GM20000 (cell line): ENCODE measurements around the gene GADL1.

Source experiments
- DNase-seq: peaks from one replicate; pipeline ENCODE4 v3.0.0; 2012; ENCODE audit warnings: low spot score
- CTCF ChIP-seq: IDR thresholded peaks from 2 replicates; pipeline ENCODE4 v1.5.1; 2012; ENCODE audit warnings: mild to moderate bottlenecking, control low read depth; ENCODE audit errors: extremely low read depth, missing control alignments

Gene GADL1

GRCh38 chr3:30858894-30859389 lies 35.5 kb downstream of the GADL1 start:
- TF ChIP-seq CTCF: no peak
- no peak for DNase-seq

- no peak for DNase-seq
- TF ChIP-seq CTCF: no peak
Observed at GRCh38 chr3:30855400-30856292, 38.8 kb downstream of the GADL1 start.

- DNase-seq: no peak
- TF ChIP-seq CTCF: no peak
Observed at GRCh38 chr3:30852833-30853232, 41.6 kb downstream of the GADL1 start.

DNA sequence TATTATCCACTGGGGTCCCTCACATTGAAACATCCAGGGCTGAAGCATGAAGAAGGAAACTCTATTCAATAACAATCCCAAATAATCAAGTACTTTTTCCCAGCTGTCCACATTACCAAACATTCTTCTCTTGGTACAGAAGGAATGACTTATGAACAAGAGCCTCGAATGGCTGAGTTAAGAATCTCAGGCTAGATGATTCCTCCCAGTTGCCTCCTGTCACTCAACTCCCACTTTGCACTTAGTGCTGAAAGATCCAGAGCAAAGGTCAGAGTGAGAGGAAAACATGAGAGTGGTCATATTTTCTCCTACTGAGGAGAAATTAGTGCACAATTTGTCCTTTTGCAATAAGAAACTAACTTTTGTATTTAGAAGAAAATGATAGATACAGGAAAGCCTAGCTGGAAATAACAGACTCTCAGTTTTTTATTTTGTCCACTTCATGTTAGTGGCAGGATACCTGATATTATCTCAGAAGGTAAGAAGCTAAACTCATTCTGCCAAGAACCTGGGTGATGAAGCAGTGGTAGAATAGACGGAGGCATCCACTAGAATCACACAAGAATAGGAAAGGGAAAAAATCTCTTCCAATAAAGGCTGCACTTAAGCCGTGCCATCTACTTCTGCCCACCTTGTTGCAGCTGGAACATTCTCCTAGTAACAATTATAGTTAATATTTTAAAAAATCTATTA lies 46.2 kb downstream of the GADL1 start:
- no peak for DNase-seq
- no peak for TF ChIP-seq CTCF

- TF ChIP-seq CTCF: no peak
- DNase-seq: no peak
Observed at GRCh38 chr3:30847592-30847991, 46.9 kb downstream of the GADL1 start.

DNA sequence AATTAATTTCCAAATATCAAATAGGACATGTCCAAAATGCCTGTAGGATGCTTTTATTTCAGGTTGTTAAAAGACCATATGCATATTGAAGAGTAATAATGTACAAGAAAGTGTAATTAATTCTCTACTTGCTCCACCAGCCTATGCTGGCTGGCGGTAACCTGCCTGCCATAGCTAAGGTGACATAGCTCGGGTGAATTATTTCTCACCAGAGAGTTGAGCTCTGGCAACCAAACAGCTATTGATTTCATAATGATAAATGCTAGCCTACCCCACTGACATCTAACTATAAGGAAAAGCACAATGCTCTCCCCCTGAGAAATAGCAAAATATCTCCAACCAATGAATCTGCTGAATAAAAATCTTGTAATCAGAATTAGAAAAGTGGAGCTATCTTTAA lies 48.9 kb downstream of the GADL1 start:
- TF ChIP-seq CTCF: no peak
- no peak for DNase-seq

DNA sequence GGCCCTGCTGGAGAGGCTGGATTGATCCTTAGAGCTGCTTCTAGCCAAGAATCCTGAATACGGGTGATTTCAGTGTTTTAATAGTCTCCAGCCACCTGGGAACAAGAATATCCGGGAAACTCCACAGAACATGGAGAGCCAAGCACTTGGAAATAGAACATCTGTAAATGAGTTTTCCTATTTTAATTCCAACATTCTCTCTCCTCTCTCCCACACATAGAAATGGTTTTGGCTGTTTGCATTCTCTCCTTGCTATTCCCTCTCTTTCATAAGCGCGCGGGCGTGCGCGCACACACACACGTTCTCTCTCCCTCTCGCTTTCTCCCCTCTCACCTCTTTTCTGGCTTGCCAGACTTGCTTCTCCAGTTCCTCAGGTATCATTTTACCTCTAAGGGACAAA lies 50.6 kb downstream of the GADL1 start:
- no peak for DNase-seq
- TF ChIP-seq CTCF: no peak
